GM18868 (cell line): ENCODE measurements around the gene OAF.

ENCODE experiments used
- ATAC-seq: cut with Tn5 transposase; IDR thresholded peaks from one replicate; pipeline ENCODE4 v1.9.1; 2021; ENCODE audit warnings: mild to moderate bottlenecking, moderate library complexity; ENCODE audit not compliant: unreplicated experiment

Gene OAF

DNA sequence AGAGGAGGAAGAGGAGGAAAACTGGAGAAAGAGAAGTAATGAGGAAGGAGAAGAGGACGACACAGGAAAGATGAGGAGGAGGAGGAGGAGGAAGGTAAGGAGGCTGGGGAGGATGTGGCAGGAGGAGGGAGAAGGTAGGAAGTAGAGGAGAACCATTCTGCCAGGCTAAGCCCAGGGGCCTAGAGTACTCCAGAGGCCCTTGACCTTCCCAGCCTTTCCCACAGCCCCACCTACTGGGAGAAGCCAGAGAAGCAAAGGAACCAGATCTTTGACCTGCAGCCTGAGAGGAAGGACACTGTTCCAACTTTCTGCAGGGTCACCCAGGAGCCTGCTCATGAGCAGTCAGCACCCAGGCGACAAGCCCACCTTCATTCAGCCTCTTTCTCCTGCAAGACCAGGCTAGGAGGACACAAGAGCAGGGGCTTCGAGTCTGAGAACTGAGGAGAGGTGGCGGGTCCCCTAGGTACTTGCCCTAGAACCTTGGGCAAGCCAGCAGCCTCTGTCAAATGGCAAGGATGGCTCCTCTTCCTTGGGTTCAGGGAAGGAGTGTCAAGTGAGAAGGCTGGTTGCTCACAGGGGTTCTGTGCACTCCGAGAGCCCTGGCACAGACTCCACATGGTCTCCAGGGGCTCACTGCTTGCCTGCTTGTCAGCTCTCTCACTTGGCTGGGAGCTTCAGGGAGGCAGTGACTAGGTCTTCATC, 27.9 kb upstream of the OAF start:
- no peak for ATAC-seq

DNA sequence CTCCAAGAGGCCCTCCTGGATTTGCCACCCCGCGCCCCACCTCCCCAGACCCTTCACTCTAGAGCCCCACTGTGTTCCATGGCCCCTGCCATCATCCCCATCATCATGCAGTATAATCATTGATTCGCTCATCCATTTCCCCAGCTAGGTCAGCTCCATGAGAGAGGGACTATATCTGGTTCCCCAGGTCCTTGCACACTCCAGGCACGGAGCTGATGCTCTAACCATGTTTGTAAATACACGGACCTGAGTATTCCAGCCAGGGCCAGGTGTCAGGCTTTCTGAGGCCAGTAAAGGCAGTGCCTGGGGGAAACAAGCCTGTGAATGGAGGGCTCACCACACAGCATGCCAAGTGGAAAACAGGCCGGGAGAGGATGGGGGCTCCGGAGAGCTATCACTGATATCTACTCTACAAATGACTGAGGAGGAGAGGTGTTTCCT, 27.1 kb upstream of the OAF start:
- no peak for ATAC-seq

DNA sequence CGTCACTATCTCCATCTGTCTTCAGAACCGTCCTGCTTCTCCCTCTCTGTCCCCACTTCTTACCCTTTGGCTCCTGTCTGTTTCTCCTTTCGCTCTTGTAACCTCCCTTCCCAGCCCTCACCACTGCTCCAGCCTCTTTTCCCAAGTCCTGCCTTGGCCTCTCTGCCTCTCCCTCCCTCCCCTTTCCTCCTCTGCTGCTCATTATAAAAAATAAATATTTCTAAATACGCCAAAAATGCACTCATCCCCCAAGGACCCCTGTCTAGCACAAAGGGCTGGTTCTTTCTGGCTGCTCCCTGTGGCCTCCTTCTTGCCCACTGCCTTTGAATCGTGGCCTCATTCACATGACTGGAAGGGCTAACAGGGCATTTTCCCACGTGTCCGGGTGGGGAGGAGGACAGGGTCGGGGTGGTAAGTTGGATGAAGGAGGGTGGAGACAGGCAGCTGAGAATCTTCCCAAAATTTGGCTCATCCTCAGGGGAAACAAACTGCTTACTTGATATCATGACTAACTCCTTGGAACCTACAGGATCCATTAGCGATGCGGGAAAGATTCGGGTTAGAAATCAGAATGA, 26.4 kb upstream of the OAF start:
- no peak for ATAC-seq

DNA sequence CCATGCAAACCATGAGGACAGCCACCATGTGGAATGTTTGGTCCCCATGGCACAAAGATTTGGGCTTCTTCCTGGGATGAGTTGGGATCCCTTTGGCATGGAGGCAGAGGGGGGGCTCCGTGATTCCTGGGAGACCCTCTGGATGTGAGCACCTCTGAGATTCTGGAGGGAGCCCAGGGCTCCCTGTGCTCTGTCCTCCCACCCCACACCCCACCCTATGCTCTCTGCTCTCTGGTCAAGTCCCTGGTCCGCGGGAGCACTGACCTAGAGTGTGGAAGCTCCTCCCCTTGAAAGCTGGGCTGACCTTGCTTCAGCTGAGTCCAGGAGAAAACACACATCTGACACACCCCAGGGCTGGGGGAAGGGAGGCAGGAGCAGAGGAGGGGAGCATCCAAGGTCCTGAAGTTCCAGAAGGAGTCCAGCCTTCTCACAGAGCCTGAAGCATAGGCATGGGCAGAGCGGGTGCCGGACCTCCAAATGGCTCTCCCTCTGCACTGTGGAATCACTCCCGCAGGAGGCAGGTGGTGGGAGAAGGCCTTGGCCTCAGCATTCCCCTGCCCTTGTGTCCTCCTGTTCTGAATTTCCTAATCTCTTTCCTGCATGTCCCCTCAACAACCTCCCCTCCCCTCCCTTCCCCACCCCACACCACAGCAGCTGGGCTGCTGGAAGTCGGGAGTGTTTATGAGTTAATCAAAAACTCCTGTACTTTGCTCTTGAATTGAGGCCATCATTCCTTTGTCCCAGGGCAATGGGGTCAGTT, 25.7 kb upstream of the OAF start:
- no peak for ATAC-seq

DNA sequence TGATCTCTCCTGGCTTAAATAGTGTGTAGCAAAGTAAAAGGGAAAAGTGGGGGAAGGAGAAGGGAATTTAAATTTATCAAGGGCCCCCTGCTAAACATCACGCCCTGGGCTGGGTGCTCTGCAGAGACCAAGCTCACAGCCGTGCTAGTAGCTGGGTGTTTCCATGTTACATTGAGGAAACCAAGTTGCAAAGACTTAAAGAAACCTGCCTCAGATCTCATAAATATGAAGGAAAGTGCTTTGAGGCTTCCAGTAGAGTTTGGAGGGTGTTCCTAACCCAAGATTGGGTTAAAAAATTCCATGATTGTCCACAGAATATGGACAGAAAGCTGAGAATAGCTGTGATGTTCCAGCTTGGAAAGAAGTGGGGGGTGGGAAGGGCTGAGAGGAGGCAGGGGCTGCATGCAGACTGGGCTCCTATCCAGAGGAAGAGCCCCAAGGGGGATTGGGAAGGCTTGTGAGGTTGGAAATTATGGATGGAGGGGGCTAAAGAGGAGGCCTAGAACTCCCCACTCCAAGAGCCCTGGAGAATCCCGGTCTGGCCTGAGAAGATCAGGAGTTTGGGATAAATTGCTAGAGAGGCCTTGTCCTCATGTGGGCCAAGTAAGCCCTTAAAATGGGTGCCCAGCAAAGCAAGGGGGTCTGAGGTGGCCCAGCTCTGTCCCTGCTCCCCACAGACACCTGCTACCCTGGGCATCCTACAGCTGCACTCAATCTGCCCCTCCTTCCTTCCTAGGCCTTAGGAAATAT, 25.0 kb upstream of the OAF start:
- no peak for ATAC-seq

DNA sequence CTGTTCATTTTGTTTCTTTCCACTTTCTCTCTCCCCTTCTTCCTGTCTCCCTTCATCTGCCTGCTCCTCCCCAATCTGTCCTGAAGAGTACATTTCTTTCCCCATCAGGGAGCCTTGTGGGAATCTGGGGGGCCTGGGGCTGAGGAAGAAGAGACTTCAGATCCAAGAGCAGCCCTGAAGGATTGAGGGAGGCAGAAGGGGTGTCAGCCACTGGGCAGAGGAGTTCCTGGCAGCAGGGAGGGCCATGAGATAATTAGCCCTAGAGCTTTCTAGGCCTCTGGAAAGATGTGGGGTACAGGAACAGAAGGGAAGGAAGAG, 24.4 kb upstream of the OAF start:
- no peak for ATAC-seq

DNA sequence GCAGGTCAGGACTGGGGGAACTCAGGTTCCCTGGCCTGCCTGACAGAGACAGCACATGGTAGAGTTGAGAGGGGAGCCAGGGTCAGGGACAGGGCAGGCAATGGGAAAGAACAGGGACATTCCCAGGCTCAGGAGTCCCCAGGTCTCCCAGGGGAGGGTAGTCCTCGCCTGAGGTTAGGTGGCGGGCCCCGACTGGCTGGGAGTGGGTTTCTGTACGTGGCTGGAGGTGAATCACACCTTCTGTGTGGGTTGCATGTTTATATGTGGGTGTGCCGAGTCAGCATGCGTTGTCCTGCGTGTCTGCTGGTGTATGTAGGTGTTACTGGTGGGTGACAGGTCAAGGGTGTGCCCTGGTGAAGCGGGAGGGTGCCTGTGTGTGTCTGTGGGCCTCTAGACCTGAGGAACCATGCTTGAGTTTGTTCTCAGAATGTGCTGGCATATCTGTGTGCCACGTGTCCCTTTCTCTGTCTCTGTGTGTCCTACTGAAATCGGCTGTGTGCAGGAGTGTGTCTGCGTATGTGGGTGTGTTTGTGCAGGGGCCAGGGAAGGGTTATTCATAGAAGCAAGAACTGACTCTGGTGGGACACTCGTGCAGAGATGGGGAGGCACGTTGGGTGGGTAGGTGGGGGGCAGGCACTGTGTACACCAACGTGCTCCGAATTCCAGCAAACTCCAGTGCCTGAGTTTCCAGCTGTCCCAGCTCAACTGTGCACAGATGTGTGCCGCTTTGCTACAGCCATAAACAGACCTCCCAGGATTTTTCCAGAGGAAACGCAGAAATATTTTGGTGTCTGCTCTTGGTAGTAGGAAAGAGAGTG, 23.8 kb upstream of the OAF start:
- ATAC-seq = peak; percentile 59

DNA sequence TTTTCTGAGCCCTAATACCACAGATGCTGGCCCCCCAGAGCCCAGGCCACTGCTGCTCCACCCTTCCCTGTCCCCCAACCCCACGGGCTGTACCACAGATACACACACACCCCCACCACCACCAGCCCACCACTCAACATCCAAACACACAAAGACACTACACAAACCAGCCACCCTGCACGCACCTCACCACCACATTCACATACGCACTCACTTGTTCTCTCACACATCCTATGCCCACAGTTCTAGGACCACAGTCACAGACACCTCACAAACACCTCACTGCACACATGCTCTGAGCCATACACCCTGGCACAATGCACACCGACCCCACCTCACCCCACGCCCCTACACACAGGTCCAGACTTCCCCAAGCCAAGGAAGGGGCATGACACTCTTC, 22.5 kb upstream of the OAF start:
- ATAC-seq = no peak

DNA sequence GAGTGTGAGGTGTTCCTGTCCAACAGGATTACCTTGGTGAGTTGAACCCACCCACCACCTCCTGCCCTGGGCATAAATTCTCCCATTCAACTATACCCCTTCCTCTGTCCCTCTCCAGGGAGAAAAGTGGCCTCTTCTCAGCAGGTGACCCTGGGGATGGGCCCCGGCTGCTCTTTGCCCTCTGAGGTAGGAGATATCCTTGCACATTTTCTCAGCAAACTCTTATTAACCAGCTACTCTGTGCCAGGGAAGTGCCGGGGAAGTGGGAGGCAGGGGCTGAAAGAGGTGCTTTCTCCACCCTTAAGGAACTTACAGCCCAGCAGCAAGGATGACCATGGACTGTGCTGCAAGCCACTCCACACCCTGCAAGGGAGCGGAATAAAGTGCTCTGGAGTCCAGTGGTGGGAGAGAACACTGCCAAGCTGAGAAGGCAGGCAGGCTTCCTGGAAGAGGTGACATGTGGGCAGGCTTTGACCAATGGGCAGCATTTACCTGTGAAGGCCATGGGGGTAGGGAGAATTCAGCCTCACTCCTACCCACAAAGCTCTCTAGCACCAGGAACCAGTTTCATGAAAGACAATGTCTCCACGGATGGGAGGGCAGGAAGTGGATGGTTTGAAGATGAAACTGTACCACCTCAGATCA, 21.9 kb upstream of the OAF start:
- ATAC-seq = no peak

DNA sequence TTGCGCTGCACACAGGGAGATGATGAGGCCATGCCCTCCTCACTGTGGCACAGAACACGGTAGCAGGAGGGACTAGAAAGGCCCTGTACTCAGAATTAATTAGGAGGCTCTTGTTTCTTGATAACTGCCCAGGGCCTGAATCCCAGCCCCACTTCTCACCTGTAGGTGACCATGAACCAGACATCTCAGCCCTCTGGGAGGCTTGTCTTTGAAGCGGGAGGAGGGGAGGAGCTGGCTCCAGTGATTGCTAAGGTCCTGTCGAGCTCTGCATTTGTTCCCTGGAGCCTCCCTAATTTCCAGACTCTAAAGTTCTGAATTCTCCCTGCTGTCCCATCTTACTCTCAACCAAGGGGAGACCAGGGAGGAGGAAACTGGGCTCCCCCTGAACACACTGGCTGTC, 19.8 kb upstream of the OAF start:
- no peak for ATAC-seq

DNA sequence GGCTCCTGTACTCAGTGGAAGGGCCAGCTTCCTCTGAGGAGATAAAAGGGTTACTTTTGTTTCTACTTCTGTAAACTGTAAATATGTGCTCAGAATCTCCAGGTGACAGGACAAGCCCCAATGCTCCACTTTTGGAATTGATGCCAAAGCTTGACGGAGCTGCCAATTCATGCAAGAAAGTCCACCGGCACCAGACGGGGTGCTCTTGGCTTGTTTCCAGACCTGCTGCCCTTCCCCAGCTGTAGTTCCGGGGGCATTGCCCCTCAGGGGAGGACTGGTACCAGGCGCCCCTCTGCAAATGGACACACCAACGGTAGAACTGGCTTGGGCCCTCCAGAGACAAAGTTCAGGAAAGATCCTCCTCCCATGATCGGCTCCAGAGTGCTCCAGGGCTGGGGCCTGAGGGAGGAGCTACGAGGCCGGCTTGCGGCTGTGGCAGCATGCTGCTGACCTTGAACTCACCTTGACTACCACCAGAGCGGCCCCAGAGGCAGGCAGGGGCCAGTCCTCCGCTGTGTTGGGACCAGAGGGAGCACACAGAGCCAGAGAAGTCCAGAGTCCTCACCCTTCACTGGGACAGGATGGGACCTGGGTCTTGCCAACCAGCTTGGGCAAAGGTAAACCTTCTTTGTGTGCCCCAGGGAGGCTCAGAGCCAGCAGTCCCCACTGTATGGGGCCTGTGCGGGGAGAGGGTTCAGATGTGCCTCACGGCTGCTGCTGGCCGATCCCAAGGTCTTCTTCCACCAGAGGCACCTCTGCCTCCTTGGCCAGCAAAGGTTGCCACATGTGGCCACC, 17.8 kb upstream of the OAF start:
- no peak for ATAC-seq

DNA sequence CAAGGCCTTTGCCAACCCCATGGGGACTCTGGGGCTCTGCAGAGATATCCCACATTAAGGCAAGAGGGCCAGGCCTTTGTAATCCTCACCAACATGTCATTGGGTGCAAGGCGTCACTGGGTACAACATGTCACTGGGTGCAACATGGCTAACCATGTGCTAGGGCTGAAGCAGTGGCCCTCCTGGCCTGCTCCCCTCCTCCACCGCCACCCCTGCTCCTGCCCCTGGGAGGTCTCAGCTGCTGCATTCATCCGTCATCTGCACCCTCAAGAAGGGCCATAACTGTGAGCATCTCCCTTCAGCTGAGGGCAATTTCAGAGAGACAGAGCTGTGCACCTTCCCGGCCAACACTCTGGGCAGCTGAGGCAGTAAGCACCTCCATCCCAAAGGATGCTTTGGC, 16.7 kb upstream of the OAF start:
- ATAC-seq = no peak

DNA sequence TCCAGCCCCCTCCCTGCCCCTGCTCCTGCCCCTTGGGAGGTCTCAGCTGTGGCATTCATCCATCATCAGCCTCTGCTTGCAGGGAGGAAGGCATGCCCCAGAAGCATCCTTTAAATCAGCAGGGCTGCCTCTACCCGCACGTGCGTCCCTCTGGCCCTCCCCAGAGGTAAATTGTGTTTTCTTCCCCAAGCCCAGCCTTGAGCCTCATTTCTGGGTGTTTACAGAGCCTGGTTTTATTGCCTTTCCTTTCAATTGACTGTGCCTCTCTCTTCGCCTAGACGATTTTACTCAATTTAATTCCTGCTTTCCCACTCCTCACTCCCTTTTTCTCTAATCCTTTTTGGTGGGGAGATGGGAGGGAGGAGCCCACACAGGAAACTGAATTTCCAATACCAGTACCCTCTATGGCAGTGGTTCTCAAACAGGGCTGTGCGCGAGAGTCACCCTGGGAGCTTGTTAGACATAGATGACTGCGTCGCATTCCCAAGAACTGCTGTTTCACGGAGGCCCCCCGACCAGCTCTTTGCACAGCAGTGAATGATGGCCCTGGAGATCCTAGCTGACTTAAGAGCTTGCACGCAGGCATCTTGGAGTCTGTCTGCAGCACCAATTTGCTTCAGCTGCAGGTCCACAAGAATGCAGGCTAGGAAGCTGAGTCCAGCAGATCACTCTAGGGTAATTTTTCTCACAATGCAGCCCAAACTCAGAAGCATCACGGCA, 15.1 kb upstream of the OAF start:
- ATAC-seq = no peak

DNA sequence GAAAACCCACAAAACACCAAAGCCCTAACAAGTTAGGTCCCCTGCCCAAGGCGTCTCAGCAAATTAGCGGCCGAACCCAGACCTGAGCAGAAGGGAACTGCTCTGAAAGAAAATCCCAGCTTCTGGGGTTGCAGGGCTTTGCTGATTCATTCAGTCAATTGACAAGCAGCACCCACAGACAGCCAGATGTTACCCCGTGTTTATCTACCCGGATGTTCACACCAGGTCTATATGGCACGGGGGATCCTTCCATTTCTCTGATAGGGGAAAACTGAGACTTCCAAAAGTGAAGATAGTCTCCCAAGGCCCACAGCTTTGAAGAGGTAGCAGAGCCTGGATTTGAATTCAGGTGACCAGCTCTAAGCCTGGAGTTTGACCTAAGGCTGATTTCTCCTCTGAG, 14.0 kb upstream of the OAF start:
- ATAC-seq = no peak

DNA sequence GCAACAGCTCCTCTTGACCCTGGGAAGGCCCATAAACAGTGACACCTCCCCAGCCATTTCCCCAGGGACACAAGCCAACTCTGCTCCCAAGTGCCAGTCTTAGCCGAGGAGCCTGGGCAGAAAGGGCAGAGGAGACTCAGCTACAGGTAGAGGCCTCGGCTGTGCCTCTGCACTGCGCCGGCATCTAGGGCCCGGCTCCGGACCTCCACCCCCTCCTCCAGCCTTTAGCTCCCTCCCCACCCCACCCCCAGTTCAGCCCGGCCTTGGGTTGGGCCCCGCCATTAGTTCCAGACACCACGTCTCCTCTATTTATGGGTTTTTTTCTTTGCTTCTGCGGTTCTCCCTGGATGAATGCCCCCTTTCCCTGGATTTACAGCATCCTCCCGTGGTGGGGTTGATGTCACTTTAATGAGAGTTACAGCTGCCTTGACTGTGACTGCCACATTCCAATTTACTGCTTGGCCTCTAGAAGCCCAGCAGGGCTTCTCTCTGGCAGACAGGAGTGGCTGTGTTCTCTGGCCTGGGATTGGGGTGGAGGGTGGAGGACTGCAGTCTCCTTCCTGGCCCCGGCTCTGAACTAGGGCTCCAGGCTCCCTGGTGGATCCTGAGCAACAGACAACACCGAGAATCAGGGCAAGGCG, 13.5 kb upstream of the OAF start:
- no peak for ATAC-seq

DNA sequence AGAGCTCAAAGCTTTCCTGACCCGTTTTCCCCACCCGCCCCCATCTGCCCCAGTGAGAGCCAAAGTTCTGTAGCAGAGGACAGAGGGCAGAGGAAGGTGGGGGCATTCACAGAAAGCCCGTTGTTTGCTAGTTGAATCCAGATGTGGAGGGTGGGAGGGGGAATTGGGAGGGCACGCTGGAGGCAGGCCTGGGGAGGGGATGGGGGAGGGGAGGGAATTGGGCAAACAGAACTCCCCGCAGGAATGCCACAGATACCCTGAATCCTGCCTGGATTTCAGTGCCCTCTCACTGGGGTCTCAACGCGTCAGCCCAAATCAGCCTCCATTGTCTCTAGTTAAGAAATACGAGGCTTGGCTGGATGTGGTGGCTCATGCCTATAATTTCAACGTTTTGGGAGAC, 12.9 kb upstream of the OAF start:
- ATAC-seq = no peak

DNA sequence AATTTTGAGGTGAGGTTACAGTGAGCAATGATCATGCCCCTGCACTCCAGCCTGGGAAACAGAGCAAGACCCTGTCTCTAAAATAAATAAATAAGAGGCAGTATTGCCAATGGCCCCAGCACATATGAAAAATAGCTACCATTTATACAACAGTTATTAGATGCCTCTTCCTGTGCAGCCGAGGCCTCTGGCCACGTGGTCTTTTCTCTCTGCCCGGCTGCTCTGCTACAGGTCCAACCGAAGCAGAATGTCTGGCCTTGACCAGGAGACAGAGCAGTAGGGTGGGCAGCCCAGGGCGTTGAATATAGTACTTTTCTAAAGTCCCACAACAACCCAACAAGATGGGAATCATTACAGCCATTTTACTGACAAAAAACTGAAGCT, 12.4 kb upstream of the OAF start:
- no peak for ATAC-seq

DNA sequence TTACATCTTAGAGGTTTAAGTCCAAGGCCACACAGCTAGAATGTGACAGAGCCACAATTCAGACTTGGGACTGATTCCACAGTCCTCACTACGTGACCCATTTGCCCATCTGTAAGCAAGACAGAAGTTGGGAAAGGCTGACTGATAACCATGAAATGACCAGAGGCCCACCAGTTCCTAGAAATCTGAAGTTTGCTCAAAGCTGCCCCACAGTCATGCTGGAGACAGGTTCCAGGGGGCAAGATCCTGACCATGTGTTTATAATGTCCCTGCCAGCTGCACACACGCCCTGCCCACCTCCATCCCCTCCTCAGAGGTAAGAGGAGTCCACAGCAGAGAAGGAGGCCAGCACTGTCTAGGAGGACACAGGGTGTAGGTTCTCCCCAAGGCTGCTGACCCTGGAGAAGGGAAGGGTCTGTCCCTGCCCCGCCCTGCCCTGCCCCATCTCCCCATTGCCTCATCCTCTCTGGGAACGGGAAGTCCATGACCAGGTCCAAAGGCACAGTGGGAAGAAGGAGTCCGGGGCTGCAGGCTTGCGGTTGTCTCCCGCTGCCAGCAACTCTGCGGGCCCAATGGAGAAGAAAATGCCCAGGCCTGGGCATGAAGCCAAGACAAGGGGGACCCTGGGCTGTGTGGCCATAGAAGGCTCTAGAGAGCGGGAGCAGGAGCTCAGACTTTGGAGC, 11.9 kb upstream of the OAF start:
- no peak for ATAC-seq
